ENCODE results near the gene ACER3.
"Not testable (repeated sequence)": the region's sequence is repeated elsewhere in the genome, so short reads cannot be mapped to it uniquely, and the experiment has no call there.

ACER3 gene

DNA sequence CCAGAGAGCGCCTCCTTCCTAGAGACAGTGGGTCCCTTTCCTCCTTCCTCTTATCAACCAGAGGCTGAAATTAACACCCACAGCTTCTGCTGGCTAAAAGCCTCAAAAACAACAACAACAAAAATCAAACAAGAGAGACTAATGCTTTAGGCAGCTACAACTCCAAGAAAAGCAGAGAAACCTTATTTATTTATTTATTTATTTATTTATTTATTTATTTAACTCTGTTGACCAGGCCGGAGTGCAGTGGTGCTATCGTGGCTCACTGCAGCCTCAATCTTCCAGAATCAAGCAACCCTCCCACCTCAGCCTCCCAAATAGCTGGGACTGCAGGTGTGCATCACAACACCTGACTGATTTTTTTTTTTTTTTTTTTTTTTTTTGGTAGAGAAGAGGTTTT, 170.9 kb downstream of the ACER3 start:
- no peak for DNase-seq (ENCODE audit: insufficient read length, low spot score)
- FAIRE-seq = no peak

DNA sequence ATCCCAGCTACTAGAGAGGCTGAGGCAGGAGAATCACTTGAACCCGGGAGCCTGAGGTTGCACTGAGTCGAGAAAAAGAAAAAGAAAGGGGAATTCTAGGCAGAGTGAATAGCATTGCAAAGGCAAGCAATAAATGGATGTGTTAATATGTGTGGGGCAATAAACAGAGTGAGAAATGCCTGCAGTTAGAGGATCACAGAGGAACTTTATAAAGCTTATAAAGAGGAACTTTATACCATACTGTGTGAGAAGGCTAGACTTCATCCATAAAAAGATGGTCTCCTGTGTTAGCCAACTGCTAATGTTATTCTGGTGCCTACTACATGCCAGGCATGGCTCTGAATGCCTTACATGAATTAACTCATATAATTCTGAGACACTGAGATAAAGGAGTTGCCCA, 174.3 kb downstream of the ACER3 start:
- DNase-seq (ENCODE audit: insufficient read length, low spot score) (no peak), FAIRE-seq (no peak)

DNA sequence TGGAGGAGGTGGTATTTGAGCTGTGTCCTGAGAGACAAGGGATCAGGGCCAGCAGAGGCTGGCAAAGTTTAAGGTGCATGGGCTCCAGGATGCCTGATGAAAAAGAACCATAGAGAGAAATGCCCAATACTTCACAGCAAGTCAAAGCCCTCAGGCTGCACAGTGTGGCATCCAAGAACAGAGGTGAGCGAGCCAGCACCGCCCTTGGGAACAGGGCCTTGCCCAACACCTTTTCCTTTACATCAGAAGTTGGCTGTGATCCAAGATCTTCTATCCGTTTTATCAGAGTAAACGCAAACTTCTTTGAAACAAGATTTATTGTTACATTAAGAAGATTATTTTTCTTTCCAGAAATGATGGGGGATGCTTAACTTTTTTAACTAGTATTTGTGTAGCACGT, 174.9 kb downstream of the ACER3 start:
- FAIRE-seq = no peak
- no peak for DNase-seq (ENCODE audit: insufficient read length, low spot score)

DNA sequence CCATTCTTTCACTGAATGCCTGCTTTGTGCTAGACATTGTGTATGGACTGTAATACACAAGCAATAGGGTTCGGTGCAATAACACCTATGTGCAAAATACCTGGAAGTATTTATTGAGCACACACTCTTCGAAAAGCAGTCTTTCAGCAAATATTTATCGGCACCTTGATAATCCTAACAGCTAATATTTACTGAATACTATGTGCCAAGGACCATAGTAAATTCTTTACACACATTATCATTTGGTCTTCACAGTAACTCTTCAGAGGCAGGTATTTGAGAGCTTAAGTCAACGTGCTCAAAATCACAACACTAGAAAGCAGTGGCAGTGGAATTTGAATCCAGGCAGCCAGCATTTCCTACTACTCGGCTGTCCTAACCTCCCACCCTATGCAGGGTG, 175.7 kb downstream of the ACER3 start:
- DNase-seq (ENCODE audit: insufficient read length, low spot score) = no peak
- FAIRE-seq = no peak

DNA sequence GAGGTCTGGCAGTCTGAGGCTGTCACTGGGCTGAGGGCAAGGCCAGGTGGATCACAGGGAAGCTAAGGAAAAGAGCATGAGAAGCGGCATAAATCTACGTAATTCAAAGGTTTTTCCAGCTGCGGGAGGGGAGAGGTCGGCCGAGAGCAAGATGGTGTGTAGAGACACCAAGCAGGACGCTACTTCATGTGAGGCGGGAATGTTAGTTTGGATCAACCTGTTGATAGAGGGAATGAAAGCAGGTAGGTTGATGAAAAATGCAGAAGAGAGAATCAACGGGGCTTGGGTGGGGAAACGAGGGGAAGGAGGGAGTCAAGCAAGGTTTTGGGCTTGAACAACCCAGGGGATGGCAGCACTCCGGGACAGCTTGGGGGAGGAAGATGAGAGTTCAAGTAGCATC, 176.3 kb downstream of the ACER3 start:
- FAIRE-seq (no peak), DNase-seq (ENCODE audit: insufficient read length, low spot score) (no peak)

DNA sequence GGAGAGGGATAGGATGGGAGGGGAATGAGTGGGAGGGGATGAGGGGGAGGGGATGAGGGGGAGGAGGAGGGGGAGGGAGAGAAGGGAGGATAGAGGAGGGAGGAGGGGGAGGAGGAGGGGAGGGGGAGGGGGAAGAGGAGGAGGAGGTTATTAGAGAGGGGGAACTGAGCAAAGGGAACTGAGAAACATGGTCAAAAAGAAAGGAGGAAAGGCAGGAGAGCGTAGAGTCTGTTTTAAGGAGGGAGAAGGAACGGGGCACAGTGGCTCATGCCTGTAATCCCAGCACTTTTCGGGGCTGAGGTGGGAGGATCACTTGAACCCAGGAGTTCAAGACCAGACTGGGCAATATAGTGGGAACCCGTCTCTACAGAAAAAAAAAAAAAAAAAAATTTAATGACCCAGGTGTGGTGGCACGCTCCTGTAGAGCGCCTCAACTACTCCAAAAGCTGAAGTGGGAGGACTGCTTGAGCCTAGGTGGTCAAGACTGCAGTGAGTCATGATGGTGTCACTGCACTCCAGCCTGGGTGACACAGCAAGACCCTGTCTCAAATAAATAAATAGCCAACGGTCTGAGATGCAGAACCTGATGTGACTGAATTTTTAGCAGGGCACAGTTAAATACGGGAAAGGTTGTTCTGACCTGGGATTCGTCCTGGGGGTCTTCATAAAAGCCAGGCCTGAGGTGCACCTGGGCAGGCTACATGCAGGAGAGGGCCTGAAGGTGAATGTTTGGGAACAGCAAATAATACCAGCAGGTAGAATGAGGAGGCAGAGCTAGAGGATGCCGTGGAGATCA, 177.5 kb downstream of the ACER3 start:
- FAIRE-seq (no peak), DNase-seq (ENCODE audit: insufficient read length, low spot score) (no peak)

DNA sequence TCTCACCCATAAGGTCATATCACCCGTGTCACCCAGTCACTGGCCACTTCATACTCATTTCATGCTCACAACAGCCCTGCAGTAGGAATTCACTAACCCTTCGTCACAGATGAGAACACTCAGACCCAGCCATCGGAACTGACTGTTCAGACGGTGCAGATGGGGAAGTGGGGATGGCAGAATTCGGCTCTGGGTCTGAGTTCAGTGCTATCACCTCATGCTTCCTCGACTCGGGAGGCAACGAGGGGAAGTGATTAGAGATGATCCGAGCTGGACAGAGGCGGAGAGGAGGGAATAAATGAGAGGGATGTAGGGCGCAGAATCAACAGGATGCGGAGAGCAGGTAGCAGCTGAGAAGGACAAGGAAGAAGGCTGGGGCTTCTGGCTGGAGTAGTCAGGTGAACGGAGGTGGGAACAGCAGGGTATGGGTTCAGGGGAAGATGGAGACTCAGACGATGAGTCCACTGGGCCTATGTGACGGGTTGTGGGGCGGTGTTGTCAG, 178.2 kb downstream of the ACER3 start:
- no peak for DNase-seq (ENCODE audit: insufficient read length, low spot score)
- peak; percentile 57 for FAIRE-seq

DNA sequence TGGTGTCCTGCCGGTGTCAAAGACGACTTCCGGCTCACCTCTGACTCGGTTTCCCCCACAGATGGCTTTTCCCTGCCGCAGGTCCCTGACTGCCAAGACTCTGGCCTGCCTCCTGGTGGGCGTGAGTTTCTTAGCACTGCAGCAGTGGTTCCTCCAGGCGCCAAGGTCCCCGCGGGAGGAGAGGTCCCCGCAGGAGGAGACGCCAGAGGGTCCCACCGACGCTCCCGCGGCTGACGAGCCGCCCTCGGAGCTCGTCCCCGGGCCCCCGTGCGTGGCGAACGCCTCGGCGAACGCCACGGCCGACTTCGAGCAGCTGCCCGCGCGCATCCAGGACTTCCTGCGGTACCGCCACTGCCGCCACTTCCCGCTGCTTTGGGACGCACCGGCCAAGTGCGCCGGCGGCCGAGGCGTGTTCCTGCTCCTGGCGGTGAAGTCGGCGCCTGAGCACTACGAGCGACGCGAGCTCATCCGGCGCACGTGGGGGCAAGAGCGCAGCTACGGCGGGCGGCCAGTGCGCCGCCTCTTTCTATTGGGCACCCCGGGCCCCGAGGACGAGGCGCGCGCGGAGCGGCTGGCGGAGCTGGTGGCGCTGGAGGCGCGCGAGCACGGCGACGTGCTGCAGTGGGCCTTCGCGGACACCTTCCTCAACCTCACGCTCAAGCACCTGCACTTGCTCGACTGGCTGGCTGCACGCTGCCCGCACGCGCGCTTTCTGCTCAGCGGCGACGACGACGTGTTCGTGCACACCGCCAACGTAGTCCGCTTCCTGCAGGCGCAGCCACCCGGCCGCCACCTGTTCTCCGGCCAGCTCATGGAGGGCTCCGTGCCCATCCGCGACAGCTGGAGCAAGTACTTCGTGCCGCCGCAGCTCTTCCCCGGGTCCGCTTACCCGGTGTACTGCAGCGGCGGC, 179.0 kb downstream of the ACER3 start:
- no peak for DNase-seq (ENCODE audit: insufficient read length, low spot score)
- FAIRE-seq = no peak

DNA sequence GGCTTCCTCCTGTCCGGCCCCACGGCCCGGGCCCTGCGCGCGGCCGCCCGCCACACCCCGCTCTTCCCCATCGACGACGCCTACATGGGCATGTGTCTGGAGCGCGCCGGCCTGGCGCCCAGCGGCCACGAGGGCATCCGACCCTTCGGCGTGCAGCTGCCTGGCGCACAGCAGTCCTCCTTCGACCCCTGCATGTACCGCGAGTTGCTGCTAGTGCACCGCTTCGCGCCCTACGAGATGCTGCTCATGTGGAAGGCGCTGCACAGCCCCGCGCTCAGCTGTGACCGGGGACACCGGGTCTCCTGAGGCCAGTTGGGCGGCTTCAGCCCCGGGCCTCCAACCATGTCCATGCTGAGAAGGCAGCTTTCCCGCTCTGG, 179.7 kb downstream of the ACER3 start:
- DNase-seq (ENCODE audit: insufficient read length, low spot score) (no peak), FAIRE-seq (no peak)

DNA sequence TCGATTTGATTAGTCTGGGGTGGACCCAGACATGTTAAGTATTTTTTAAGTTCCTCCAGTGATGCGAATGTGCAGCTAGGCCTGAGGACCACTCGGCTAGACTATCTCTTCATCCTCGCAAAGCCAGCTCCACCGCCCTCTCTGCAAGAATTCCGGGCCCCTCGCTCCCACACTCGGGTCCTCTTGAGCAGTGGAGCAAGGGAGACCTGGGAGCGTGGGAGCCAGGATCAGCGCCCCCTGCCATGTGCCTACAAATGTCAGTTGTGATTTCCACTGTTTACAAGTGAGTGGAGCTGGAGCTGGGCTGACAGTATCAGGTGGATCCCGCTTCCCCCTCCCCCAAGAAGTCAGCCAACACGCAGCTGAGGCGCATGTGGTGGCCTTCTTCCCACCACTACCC, 180.2 kb downstream of the ACER3 start:
- no peak for FAIRE-seq
- no peak for DNase-seq (ENCODE audit: insufficient read length, low spot score)

DNA sequence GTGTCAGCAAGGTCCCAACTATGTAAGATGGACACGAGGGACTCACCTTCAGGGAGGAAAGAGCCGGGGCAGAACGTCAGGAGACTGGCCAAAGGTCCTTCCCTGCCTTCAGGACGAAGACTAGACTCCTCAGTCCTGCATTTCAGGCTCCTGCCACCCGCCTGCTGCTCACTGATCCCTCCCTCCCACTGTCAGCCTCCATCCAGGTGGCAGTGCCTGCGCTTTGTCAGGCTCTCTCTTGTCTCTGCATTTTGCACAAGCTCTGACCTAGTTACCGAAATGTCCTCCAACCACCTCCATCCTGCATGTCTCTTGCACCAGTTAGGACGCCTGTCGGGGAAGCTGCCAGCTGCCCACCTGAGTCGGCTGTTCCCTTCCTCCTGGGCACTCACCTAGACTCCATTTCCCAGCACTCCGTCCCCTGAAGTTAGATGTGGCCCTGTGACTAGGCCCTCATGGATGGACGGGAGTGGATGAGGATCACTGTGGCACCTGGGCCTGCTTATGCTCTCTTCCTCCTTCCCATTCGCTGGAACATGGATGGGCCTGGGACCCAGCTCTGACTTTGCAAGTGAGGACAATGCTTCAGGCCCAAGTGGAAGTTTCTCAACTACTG, 181.5 kb downstream of the ACER3 start:
- DNase-seq (ENCODE audit: insufficient read length, low spot score) (no peak), FAIRE-seq (no peak)

DNA sequence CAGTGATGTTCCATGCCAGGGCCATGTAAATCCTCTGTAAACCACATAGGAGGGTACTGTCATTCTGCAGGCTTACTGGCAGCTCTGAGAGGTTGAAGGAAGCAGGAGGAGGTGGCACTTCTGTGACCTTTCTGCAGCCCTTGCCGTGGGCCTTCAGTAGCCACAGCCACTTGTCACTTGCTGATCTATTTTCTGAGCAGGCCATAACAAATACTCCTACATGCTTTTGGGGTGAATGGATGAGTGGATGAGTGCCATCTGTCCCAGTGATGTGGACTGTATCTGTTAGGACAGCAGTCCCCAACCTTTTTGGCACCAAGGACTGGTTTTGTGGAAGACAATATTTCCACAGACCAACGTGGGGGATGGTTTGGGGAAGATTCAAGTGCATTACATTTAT, 183.6 kb downstream of the ACER3 start:
- DNase-seq (ENCODE audit: insufficient read length, low spot score) (no peak), FAIRE-seq (no peak)

DNA sequence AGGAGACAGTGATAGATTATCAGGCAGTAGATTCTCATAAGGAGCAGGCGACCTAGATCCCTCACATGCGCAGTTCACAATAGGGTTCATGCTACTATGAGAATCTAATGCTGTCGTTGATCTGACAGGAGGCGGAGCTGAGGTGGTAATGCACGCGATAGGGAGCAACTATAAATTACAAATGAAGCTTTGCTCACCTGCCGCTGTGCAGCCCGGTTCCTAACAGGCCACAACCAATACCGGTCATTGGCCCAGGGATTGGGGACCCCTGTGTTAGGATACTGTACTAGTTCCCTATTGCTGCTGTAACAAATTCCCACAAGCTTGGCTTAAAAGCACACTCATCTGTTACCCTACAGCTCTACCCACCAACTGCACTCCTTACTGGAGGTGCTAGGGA, 184.2 kb downstream of the ACER3 start:
- DNase-seq (ENCODE audit: insufficient read length, low spot score) (no peak), FAIRE-seq (no peak)

DNA sequence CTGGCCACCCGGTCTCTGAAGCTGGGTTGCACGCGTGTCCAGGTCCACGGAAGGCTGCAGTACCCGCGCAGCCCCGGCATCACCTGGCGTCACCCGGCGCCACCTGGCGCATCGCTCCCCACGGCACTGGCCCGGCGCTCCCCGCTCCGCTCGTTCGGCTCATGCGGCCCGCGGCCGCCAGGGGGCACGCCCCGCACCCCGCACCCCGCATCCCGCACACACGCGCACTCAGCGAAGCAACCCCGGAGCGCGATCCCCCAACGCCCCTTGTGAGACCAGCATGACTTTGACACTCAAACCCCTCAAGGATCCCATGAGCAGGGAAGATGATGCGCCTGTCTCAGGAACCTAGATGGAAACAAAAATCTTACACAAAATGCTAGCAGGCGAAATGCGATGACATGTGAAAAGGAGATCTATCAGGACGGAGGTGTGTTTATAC, 185.4 kb downstream of the ACER3 start:
- DNase-seq (ENCODE audit: insufficient read length, low spot score) (peak; percentile 68), FAIRE-seq (no peak)

DNA sequence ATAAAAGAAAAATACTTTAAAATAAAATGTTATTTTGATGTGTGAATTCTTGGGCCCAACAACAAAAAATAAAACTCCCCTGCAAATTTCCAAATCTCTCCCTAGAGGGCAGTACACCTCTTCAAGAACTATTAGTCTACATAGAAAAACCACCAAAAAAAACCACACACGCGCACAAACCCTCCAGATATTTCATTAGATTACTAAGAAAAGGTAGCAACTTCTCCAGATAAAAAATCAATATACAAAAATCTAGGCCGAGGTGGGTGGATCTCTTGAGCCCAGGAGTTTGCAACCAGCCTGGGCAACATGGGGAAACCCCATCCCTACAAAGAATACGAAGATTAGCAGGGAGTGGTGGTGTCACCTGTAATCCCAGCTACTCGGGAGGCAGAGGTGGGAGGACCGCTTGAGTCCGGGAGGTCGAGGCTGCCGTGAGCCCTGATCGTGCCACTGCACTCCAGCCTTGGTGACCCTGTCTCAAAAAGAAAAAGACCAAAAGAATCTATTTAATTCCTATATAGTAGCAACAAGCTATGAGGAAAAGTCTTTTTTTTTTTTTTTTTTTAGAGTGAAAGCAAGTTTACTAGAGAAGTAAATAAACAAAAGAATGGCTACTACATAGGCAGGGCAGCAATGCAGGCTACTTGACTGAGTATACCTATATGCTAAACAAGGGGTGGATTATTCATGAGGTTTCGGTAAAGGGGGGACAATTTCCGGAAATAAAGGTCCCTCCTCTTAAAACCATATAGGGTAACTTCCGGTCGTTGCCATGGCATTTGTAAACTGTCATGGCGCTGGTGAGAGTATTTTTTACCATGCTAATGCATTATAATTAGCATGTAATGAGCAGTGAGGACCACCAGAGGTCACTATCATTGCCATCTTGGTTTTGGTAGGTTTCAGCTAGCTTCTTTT, 186.5 kb downstream of the ACER3 start:
- DNase-seq (ENCODE audit: insufficient read length, low spot score) (peak; percentile 67), FAIRE-seq (no peak)

DNA sequence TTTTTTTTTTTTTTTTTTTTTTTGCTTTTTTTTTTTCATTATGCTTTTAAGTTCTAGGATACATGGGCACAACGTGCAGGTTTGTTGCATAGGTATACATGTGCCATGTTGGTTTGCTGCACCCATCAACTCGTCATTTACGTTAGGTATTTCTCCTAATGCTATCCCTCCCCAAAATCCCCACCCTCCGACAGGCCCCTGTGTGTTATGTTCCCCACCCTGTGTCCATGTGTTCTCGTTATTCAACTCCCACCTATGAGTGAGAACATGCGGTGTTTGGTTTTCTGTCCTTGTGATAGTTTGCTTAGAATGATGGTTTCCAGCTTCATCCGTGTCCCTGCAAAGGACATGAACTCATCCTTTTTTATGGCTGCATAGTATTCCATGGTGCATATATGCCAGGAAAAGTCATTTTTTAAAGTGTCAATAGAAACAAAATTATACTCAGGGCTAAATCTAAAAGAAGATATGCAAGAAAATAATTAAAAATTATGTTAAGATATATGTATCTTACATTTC, 187.3 kb downstream of the ACER3 start:
- not testable (repeated sequence) for DNase-seq (ENCODE audit: insufficient read length, low spot score); FAIRE-seq

DNA sequence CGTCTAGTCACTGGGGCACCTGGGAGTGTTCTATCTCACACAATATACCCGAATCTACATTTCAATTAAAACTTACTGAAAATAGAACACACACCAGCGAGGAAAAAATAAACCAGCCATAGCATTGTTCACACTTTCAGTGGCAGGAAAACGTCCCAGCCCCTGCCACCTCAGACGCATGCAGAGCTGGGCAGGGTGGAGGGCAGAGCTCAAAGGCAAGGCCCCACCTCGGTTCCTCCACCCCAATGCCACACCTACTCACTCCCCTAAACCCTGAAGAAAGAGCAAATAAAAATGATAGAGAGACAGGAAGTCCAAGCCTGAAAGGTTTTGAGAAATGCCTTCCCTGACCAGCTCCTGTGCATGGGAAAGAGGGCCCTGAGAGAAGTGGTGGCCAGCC, 188.3 kb downstream of the ACER3 start:
- DNase-seq (ENCODE audit: insufficient read length, low spot score) (no peak), FAIRE-seq (no peak)

DNA sequence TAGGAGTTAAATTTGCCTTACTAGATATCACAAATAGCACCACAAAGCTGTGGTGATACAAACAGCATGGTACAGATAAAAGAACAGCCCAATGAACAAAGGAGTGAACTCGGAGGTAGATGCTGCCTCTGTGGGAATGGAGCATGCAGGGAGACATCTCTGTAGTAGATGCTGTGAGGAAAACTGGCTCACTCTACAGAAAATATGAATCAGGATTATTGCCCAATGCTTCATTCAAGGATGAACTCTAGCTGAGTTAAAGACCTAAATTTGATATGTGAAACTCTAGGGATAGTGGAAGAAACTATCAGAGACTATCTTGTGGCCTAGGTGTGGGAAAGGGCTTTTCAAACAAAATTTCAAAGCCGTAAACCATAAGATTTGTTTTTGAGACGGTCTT, 190.8 kb downstream of the ACER3 start:
- DNase-seq (ENCODE audit: insufficient read length, low spot score) (no peak), FAIRE-seq (no peak)

DNA sequence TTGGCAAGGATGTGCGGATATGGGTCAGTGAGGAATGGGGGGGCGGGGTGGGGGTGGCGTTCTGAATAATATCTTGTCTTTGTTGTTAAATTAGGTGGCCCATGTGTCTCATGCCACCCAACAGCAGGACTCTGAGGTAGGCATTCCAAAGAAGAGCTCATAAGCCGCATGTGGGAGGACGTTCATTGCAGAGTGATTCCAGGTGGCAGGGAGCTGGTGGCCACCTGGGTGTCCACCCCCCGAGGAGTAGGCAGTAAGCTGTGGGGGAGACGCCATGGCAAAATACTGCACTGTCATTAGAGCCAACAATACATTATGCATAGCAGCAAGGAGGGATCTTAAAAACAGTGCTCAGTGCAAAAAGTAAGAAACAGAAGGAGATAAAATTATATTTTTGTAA, 191.8 kb downstream of the ACER3 start:
- DNase-seq (ENCODE audit: insufficient read length, low spot score) = no peak
- FAIRE-seq = no peak
